ENCODE data around the gene CELSR2.

Gene CELSR2

GRCh38 chr1:109257682-109258421 is 8.5 kb downstream of the CELSR2 start (continued):
- TF ChIP-seq ZBTB49 (tag by site-specific recombination; IDR thresholded peaks at IDR 0.05; ENCODE audit: low read depth) (no peak), ZNF623 (tag by site-specific recombination; IDR thresholded peaks at IDR 0.05) (no peak), ZNF670 (tag by site-specific recombination; IDR thresholded peaks at IDR 0.05; ENCODE audit: low read depth) (no peak), ZSCAN23 (tag by site-specific recombination; IDR thresholded peaks at IDR 0.05) (no peak), ZBTB8A (tag by site-specific recombination; IDR thresholded peaks at IDR 0.05) (no peak), SALL2 (tag by site-specific recombination; IDR thresholded peaks at IDR 0.05; ENCODE audit: borderline replicate concordance) (no peak), ZNF114 (tag by site-specific recombination; IDR thresholded peaks at IDR 0.05) (no peak), ZSCAN18 (tag by site-specific recombination; IDR thresholded peaks at IDR 0.05) (no peak), ZNF629 (tag by site-specific recombination; IDR thresholded peaks at IDR 0.05) (peak; percentile 52), ZNF513 (tag by site-specific recombination; IDR thresholded peaks at IDR 0.05) (no peak), ZFP69B (tag by site-specific recombination; IDR thresholded peaks at IDR 0.05) (peak; percentile 79), TRIM28 (IDR thresholded peaks at IDR 0.05; ENCODE audit: borderline replicate concordance, low read length) (no peak), ZFHX2 (tag by site-specific recombination; conservative IDR thresholded peaks at IDR 0.05) (peak; percentile 61), ZNF248 (tag by site-specific recombination; IDR thresholded peaks at IDR 0.05) (no peak), PATZ1 (tag by site-specific recombination; IDR thresholded peaks at IDR 0.05) (peak; percentile 56; the same call in 1 of the 2 replicates), ZNF48 (tag by site-specific recombination; IDR thresholded peaks at IDR 0.05) (no peak), ZEB2 (tag by site-specific recombination; IDR thresholded peaks at IDR 0.05) (no peak), ZNF785 (tag by site-specific recombination; IDR thresholded peaks at IDR 0.05) (no peak), ZNF677 (tag by site-specific recombination; IDR thresholded peaks at IDR 0.05) (no peak), ZNF529 (tag by site-specific recombination; IDR thresholded peaks at IDR 0.05; ENCODE audit: insufficient replicate concordance) (no peak), ZNF18 (tag by site-specific recombination; IDR thresholded peaks at IDR 0.05) (no peak), MEIS1 (CRISPR knock-in tag; IDR thresholded peaks at IDR 0.05; ENCODE audit: borderline replicate concordance) (no peak), ZSCAN16 (tag by site-specific recombination; IDR thresholded peaks at IDR 0.05) (no peak), ZNF202 (tag by site-specific recombination; IDR thresholded peaks at IDR 0.05; ENCODE audit: borderline replicate concordance) (no peak), ZNF133 (tag by site-specific recombination; IDR thresholded peaks at IDR 0.05) (no peak), ZNF692 (tag by site-specific recombination; IDR thresholded peaks at IDR 0.05) (peak; percentile 89), ZNF704 (tag by site-specific recombination; IDR thresholded peaks at IDR 0.05) (no peak), KLF1 (tag by site-specific recombination; IDR thresholded peaks at IDR 0.05) (peak; percentile 69), ZNF146 (tag by site-specific recombination; IDR thresholded peaks at IDR 0.05) (no peak)
